Tongue (tissue), 2 donors: ENCODE data around the gene MARK2. TPM values are rescaled to one million over a fixed set of nuclear protein-coding genes. Genes with fewer than 3 reads are reported as not detected.

ENCODE experiments used
- DNase-seq: peaks from one replicate; pipeline ENCODE4 v3.0.0-alpha.2; 2015
- total RNA-seq: library from RNA; depleted of rRNA; stranded (reverse); fragments of >200 nt; gene quantifications from one replicate; pipeline ENCODE4 v1.2.3, GENCODE V29; 2014

Gene MARK2
- total RNA-seq, 1 donor from 2014 or later, result 18.2 TPM

DNA sequence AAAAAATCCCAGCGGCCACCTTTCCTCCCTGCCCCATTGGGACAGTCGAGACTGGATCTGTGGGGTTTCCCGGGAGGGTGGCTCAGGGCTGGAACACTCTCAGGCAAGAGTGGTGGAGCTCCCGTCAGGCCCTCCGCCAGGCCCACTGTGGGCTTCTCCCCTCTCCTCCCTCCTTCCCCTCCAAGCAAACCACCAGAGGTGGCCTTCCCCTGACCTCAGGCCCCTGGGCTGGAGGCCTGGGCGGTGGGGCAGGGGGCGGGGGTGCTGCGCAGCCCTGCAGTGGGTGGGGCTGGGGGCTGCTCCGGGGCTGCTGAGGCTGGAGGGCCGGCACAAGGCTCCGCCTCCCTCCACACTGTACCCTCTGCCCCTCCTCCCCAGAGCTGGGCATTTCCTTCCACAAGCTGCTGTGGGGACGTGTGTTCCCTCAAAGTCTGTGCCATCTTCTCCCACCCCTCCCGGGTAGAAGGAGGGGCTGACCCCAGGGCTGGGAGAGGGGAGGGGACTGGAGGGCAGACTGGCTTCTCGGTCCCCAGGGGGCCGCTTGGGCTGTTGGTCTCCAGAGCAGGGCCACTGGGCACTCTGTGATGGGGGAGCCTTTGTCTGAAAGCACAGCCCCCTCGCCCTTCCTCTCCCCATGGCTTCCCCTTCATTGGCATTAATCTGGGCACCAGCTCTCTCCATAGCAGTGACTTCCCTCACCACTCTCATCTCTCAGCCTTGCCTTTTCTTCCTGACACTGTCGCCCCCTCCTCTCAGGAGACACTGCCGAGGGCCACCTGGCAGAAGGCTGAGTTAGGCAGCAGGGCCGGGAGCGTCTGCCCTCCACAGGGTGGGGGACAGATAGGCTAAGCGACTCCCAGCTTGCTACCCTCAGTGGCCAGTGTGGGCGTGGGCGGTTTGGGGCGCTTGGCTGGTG, 70.9 kb downstream of the MARK2 start:
- DNase-seq, result peak; percentile 73

DNA sequence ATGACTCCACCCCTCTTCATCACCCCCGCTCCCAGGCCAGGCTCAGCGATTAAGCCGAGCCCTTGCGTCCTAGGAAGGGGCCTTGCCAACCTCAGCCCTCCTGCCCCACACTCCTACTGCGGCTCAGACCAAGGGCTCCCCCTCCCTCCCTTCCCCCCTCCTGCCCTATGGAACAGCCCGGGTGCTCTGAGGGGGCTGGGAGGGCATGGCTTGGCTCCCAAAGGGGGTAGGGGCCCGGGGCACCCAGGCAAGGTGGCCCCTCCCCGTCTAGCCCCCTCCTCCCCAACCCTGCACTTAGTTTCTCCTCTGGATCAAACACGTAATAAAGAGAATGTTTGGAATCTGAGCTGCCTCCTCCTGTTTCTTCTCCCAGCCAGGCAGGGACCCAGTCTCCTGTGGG, 71.8 kb downstream of the MARK2 start:
- no peak for DNase-seq

- no peak for DNase-seq
Measured at GRCh38 chr11:63911440-63911839, 72.5 kb downstream of the MARK2 start.

DNA sequence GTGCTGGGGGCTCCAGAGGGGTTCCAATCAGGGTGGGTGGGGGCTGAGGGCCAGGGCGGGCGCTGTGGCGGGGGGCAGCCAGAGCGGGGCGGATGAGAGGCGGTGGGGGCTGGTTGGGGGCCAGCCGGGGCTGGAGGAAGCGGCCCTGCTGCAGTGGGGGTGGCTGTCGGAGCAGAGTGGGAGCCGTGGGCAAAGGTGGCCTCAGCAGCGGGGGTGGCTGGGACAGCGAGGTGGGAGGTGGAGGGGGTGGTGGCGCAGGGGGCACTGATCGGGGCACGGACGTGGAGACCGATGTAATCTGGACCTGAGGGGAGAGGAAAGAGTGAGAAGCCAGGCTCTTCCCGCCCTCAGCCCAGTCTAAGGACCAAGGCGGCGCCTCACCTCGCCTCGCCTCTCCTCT, 73.0 kb downstream of the MARK2 start:
- no peak for DNase-seq

DNA sequence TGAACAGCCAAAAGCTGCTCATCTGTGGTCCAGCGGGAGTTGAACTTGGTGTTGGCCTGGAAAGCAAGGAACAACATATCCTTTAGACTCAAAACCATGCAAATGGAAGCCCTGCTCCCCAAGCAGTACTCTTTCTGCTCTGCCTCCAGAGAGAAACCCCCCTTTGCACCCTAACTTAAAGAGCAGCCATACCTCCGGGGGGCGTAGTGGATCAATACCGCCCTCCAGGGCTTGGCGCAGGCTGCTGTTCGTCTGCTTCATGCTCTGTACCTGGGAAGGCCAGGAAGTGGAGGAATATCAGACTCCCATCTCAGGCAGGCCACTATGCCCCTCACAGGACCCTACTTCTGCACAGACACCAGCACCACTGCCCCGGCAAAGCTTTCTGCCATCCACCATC, 73.8 kb downstream of the MARK2 start:
- no peak for DNase-seq

- no peak for DNase-seq
Measured at GRCh38 chr11:63913866-63914830, 75.2 kb downstream of the MARK2 start.

GRCh38 chr11:63914896-63915691, 76.2 kb downstream of the MARK2 start:
- no peak for DNase-seq

- peak; percentile 59 for DNase-seq
Measured at GRCh38 chr11:63915961-63916836, 77.3 kb downstream of the MARK2 start.

DNA sequence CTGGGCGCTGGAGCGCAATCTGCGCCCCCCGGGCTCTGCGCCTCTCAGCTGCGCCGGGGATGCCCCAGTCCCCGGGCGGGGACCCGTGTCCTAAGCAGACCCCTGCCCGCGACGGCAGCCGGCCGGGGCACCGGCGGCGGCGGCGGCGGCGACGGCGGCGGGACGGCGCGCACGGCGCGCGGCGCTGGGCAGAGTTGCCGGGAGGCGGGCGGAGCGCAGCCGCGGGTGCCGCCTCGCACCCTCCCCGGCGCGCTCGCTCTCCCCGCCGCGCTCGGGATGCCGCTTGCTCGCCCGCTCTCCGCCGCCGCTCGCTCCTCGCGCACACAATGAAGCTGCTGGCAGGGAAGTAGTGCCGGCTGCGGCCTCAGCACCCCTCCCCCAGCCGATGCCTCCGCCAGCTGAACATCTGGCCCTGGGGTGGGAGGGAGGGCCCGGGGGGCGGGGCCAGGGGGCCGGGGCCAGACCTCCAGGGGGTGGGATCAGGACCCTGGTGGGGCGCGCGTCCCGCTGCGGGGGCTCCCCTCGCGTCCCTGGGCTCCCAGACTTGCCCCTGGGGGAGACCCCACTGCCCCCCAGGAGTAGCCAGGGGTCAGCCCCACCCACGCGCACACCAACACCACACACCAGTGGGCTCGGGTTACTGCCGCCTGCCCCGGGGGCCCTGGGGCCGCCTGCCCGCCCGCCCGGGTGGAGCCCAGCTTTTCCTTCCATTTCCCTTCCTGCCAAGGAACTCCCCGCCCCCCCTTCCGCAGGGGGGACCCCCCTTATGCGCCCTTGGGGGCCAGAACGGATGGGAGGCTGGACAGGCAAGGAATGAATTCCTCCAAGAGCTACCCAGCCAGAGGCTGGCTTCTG, 78.2 kb downstream of the MARK2 start, which contains the start of gene RCOR2:
Gene RCOR2 (minus strand): TSS at position 328 of the 855 bp plus-strand sequence. CDS start 708 bp downstream, outside the sequence.
- peak; percentile 93 for DNase-seq

- peak; percentile 82 for DNase-seq
Measured at GRCh38 chr11:63917692-63918506, 79.0 kb downstream of the MARK2 start.

DNA sequence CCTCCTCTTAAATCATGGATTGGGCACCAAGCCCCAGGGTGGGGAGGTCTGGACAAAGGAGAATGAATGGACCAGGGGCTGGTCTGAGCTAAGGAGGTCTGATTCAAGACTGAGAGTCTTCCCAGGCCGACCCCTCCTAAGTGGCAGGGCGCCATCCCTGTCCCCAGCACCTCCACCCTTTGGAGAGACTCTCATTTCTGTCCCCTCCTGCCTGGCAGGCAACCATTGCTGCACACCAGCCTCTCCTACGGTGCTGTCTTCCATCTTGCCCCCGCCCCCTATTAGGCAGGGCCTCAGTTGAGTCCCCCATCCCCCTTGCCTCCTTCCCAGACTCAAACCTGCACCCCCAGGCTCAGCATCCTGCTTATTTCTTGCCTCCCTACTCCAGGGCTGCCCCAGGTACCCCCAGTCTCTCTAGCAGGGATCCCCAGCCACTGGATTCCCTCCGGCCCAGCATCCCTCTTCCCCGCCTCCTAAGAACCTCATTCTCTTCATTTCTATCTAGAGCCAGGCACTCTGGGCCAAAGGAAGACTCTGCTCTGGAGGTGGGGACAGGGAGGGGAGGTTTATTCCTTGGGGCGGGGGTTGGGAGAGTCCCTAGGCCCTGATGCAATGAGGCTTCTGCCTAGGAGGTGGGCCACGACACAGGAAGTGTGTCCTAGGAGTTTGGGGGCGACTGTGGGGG, 79.7 kb downstream of the MARK2 start:
- peak; percentile 62 for DNase-seq

GRCh38 chr11:63919267-63920125, 80.6 kb downstream of the MARK2 start:
- DNase-seq, result peak; percentile 77

GRCh38 chr11:63920126-63920938, 81.4 kb downstream of the MARK2 start:
- peak; percentile 62 for DNase-seq

- DNase-seq, result peak; percentile 38
Measured at GRCh38 chr11:63920939-63921417, 82.1 kb downstream of the MARK2 start.

DNA sequence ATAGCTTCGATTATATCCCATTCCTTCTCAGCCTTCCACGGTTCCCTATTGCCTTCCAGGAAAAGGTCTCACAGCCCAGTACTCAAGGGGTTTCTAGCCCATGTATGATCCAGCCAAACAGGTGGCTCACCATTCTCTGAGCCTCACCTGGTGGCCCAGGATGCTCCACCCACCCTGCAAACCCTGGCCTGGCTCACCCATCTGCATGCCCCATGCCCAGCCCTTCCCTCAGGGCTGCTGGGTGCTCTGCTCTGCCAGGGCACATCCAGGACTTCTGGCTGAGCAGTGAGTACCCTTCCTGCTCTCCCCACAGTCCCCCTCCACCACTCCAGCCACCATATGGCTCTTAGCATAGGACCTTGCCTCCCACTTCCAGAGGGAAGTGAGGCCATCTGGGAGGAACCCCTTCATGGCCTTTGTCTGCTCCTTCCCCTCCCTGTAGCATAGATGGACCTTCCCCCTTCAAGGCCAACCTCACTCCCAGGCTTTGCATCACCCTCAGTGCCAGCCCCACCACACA, 83.8 kb downstream of the MARK2 start:
- DNase-seq, result no peak

DNA sequence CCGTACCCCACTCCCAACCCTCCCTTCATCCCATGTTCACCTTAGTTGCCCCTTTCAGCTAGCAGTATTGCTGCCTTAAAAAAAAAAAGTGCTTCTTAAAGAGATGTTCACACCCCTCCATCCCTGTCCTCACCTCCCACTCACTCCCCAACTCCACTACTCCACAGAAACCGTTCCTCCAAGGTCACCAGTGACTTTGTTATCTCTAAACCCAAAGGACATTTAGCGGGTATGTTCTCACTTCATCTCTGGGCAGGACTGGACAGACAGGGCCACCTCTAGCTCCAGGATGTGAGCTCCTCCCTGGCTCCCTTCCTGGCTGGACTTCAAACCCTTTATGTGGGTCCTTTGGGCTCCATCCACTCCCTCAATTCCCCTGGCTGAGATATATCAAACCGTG, 84.4 kb downstream of the MARK2 start:
- DNase-seq, result no peak
